ENCODE measurements around the gene NCKAP1. TPM values are rescaled to one million over a fixed set of nuclear protein-coding genes. Genes with fewer than 3 reads are reported as not detected.

Gene NCKAP1
- total RNA-seq, 1 experiment from 2014 or later, result 162 TPM

GRCh38 chr2:183078464-183079138, 40.3 kb upstream of the NCKAP1 start, which contains the start of gene DUSP19:
Gene DUSP19, plus strand, starts transcription at chr2:183078747. Its CDS starts 187 bp downstream, at chr2:183078934.
- Histone ChIP-seq H3K27me3 (replicated peaks; ENCODE audit: control insufficient read depth, insufficient read depth, low read length) (no peaks in the 10 kb centered on the region), H3K4me3 (ENCODE audit: low read depth, low read length) (peak within 1 kb of the TSS; percentile 53), H3K36me3 (ENCODE audit: control insufficient read depth, insufficient read depth, low read length) (no peaks in the 10 kb centered on the region), H3K4me1 (peaks cover 8% of the 10 kb centered on the region; the same call in 1 of the 2 replicates), H3K9me3 (no peaks in the 10 kb centered on the region)
- H3K36me3 Mint-ChIP-seq (ENCODE audit: insufficient read depth, unreplicated experiment), result peaks cover 6% of the 10 kb centered on the region
- DNase-seq, result peak; percentile 97
- BruUV-seq (replicated peaks), result no TSS peak
- H3K4me3 Mint-ChIP-seq (ENCODE audit: unreplicated experiment), result peak within 1 kb of the TSS; percentile 92
- no peaks in the 10 kb centered on the region for H3K27me3 Mint-ChIP-seq (ENCODE audit: insufficient read depth, unreplicated experiment)
- POLR2A ChIA-PET, result interaction anchor here (0.6 to 1.0 kb wide), 2 partner anchors 46 to 560 kb away, joined by 3 to 11 read pairs; partner anchors contain the start of gene NUP35
- H3K27ac Mint-ChIP-seq (ENCODE audit: unreplicated experiment), result peak within 1 kb of the TSS; percentile 66
- intact Hi-C loops (cut with micrococcal nuclease; ENCODE audit: unreplicated experiment), result loop anchor here (1.0 kb wide), 4 partner anchors 13 to 46 kb away; partner anchors contain the start of genes NCKAP1 and NUP35
- no peaks in the 10 kb centered on the region for H3K4me1 Mint-ChIP-seq (ENCODE audit: low read depth, unreplicated experiment)
- TF ChIP-seq CTCF (IDR thresholded peaks at IDR 0.05; ENCODE audit: insufficient read depth in 1 of 2, low read depth in 1 of 2, low read length in 1 of 2, severe bottlenecking in 1 of 2, unreplicated experiment in 1 of 2), result no peak
- CTCF ChIA-PET, result no interaction called here
- no peaks in the 10 kb centered on the region for H3K9me3 Mint-ChIP-seq (ENCODE audit: unreplicated experiment)

- Mint-ChIP-seq H3K36me3 (ENCODE audit: insufficient read depth, unreplicated experiment) (peaks cover 6% of the 10 kb centered on the region), H3K4me1 (ENCODE audit: low read depth, unreplicated experiment) (no peaks in the 10 kb centered on the region), H3K9me3 (ENCODE audit: unreplicated experiment) (no peaks in the 10 kb centered on the region), H3K27ac (ENCODE audit: unreplicated experiment) (peak overlapping the region; percentile 66), H3K27me3 (ENCODE audit: insufficient read depth, unreplicated experiment) (no peaks in the 10 kb centered on the region), H3K4me3 (ENCODE audit: unreplicated experiment) (peak overlapping the region; percentile 92)
- peak in 1 of 2 experiments; percentile 78 for DNase-seq
- intact Hi-C loops (cut with micrococcal nuclease; ENCODE audit: unreplicated experiment), result loop anchor here (1.0 kb wide), 4 partner anchors 13 to 46 kb away; partner anchors contain the start of genes NCKAP1 and NUP35
- Histone ChIP-seq H3K4me3 (ENCODE audit: low read depth, low read length) (peak overlapping the region; percentile 53), H3K9me3 (no peaks in the 10 kb centered on the region), H3K36me3 (ENCODE audit: control insufficient read depth, insufficient read depth, low read length) (no peaks in the 10 kb centered on the region), H3K4me1 (peaks cover 8% of the 10 kb centered on the region; the same call in 1 of the 2 replicates), H3K27me3 (replicated peaks; ENCODE audit: control insufficient read depth, insufficient read depth, low read length) (no peaks in the 10 kb centered on the region)
- TSS peak; percentile 86 for BruUV-seq (replicated peaks)
- POLR2A ChIA-PET, result interaction anchor here (0.6 to 1.0 kb wide), 2 partner anchors 46 to 560 kb away, joined by 3 to 11 read pairs; partner anchors contain the start of gene NUP35
- CTCF ChIA-PET, result no interaction called here
- no peak for TF ChIP-seq CTCF (IDR thresholded peaks at IDR 0.05; ENCODE audit: insufficient read depth in 1 of 2, low read depth in 1 of 2, low read length in 1 of 2, severe bottlenecking in 1 of 2, unreplicated experiment in 1 of 2)
Observed at GRCh38 chr2:183078163-183078463, 39.9 kb upstream of the NCKAP1 start.

- Mint-ChIP-seq H3K27me3 (ENCODE audit: insufficient read depth, unreplicated experiment) (no peaks in the 10 kb centered on the region), H3K27ac (ENCODE audit: unreplicated experiment) (no peak overlapping the region), H3K9me3 (ENCODE audit: unreplicated experiment) (no peaks in the 10 kb centered on the region), H3K36me3 (ENCODE audit: insufficient read depth, unreplicated experiment) (no peaks in the 10 kb centered on the region), H3K4me3 (ENCODE audit: unreplicated experiment) (no peak overlapping the region), H3K4me1 (ENCODE audit: low read depth, unreplicated experiment) (no peaks in the 10 kb centered on the region)
- H3K27me3 ChIP-seq (replicated peaks; ENCODE audit: control insufficient read depth, insufficient read depth, low read length), result no peaks in the 10 kb centered on the region
- H3K36me3 ChIP-seq (ENCODE audit: control insufficient read depth, insufficient read depth, low read length), result no peaks in the 10 kb centered on the region
- no TSS peak for BruUV-seq (replicated peaks)
- POLR2A ChIA-PET, result no interaction called here
- CTCF ChIA-PET, result no interaction called here
- peaks cover 10% of the 10 kb centered on the region for H3K9me3 ChIP-seq
- no peak for TF ChIP-seq CTCF (IDR thresholded peaks at IDR 0.05; ENCODE audit: insufficient read depth in 1 of 2, low read depth in 1 of 2, low read length in 1 of 2, severe bottlenecking in 1 of 2, unreplicated experiment in 1 of 2)
- H3K4me3 ChIP-seq (ENCODE audit: low read depth, low read length), result no peak overlapping the region
- intact Hi-C loops (cut with micrococcal nuclease; ENCODE audit: unreplicated experiment), result no loop called here
- no peaks in the 10 kb centered on the region for H3K4me1 ChIP-seq
- no peak for DNase-seq
Observed at GRCh38 chr2:183072177-183072576, 33.9 kb upstream of the NCKAP1 start.

Measured in Caco-2 (cell line).